ENCODE measurements around the gene NIPAL1.

- TF ChIP-seq CTCF (IDR thresholded peaks at IDR 0.05; ENCODE audit: poor library complexity, severe bottlenecking) = no peak
- TF ChIP-seq EP300 (conservative IDR thresholded peaks at IDR 0.05; ENCODE audit: poor library complexity, severe bottlenecking) = no peak
- no peak for TF ChIP-seq RAD21 (conservative IDR thresholded peaks at IDR 0.05)
- TF ChIP-seq EZH2 (IDR thresholded peaks at IDR 0.05; ENCODE audit: borderline replicate concordance, insufficient read depth, low read length, poor library complexity, severe bottlenecking) = no peak
- no peak for TF ChIP-seq SMC3 (conservative IDR thresholded peaks at IDR 0.05; ENCODE audit: poor library complexity)
- no peak for TF ChIP-seq REST (IDR thresholded peaks at IDR 0.05; ENCODE audit: borderline replicate concordance)
Observed at GRCh38 chr4:48047896-48048295, 31.3 kb downstream of the NIPAL1 start.

Data from neural cell (in vitro differentiated cells).